LNCAP (cell line): ENCODE data around the gene TFAP2D.

Experiments
- TF ChIP-seq, protein P1 (sequence below): fragments of 450-650 bp; IDR thresholded peaks from 2 replicates; pipeline ENCODE4 v1.5.1; 2017; ENCODE audit warnings: mild to moderate bottlenecking

TFAP2D gene

DNA sequence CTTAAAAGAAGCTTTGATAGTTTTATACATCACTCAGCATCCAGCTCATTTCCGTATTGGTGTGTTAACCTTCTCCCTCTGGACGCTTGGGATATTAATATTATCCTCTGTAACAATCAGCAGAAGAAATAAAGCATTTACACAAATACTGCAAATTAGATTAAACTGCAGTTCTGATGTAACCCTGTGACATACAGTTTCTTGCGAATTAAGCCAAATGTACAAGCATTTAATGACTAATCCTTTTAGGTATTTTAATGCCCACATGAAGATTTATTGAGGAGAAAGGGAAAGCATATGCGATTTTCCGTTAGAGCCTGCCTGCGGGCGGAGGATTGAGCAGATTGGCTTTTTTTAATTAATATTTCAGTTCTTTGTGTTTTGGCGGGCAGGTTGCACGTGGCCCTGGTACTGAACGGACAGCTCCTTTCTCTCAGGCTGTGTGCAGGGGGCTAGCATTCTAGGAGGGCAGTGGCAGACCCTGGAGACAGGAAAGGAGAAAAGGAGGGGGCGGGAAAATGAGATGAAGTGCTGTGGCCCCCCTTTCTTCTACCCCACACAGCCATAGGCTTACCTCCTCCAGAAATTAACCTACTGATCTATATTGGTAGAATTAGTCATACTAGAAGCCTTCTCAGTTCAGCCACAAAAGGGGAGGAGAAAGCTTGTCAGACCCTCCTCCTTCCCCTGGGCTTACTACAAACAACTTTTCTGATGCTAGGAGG is 14.1 kb upstream of the TFAP2D start:
- TF ChIP-seq, protein P1, sequence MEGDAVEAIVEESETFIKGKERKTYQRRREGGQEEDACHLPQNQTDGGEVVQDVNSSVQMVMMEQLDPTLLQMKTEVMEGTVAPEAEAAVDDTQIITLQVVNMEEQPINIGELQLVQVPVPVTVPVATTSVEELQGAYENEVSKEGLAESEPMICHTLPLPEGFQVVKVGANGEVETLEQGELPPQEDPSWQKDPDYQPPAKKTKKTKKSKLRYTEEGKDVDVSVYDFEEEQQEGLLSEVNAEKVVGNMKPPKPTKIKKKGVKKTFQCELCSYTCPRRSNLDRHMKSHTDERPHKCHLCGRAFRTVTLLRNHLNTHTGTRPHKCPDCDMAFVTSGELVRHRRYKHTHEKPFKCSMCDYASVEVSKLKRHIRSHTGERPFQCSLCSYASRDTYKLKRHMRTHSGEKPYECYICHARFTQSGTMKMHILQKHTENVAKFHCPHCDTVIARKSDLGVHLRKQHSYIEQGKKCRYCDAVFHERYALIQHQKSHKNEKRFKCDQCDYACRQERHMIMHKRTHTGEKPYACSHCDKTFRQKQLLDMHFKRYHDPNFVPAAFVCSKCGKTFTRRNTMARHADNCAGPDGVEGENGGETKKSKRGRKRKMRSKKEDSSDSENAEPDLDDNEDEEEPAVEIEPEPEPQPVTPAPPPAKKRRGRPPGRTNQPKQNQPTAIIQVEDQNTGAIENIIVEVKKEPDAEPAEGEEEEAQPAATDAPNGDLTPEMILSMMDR: no peak

- TF ChIP-seq, protein P1: no peak
Observed at GRCh38 chr6:50706575-50706974, 6.8 kb upstream of the TFAP2D start.

DNA sequence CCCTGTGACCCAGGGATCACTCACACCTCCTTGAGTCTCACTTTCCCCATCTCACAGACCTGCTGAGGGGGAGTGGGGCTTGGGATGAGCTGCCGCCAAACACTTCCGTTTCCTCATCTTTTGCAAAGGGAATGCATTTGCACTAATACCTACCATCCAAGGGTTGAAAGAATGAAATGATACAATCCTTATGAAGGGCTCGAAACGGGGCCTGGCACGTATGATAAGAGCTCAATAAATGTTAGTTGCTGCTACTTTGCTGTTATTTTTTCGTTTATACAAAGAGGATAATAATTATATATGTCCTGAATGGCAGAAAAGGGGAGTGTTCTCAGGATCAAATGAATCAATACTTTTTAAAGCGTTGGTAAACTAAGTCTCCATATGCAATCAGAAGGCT is 6.1 kb upstream of the TFAP2D start:
- TF ChIP-seq, protein P1: no peak

DNA sequence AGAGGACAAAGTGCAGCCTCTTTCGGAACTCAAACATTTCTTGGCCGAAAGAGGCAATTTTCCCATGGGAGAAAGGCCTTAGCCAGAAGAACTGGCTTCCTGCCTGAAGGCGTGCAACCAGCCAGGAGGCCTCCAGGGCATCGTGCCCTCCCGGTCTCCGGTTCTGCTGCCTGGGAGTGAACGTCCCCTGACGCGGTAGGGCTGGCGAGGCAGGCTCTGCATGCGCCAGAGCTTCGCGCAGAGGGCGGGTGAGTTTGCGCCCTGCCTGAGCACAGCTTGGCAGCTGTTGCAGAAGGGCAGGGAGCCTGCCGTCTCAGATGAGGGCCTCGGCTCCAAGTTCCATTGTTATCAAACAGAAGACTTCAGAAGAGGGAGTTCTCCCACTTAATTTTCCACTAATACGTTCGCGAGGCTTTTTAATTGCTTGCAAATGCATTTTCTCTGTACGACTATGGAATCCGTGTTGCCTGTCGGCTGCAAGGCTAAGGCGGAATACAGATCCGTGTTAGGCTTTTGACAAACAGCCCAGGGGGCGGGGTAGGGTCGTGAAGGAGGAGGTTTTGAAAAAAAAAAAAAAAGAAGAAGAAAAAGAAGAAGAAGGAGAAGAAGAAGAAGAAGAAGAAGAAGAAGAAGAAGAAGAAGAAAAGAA is 5.5 kb upstream of the TFAP2D start:
- TF ChIP-seq, protein P1: no peak

DNA sequence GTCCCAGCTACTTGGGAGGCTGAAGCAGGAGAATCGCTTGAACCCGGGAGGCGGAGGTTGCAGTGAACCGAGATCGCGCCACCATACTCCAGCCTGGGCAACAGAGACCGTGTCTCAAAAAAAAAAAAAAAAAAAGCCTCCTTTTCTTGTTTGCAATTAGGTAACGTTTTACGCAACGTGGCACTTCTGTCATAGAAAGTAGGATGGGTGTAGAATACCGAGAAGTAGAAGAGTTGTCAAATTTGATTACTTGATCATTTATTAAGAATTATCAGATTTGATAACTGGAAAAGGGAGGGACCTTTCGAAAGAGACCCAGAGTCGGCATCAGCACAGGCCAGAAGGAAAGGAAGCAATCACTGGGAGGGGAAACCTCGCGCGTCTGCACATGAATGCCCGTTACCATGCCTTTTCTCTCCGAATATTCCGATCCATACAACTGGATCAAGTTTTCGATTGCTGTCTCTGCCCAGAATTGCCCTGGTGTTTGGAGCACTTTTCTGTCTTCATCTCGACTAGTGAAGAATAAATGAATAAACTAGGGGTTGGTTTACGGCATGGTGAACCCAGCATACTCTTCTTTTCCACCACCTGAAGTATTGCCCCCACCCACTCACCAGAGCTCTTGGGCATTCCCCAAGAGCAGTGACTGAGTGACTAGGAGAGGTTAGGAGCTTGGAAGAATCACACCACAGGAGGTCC is 4.5 kb upstream of the TFAP2D start:
- TF ChIP-seq, protein P1: no peak

DNA sequence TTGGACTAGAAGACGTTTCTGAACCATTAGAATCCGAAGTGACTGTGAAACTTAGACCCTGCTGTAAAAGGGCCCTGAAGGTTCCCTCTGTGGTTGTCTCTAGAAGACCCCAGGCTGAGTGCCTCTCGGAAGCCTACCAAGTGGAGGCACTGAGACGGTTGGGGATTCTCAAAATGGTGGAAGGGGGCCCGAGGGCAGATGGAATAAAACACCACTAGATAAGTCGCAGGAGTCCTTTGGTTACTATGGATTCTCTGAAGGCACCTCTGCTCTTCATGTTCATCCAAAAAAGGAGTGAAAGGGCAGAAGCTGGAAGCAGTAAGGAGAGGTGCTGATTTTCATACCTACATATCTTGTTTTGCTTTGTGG is 4.0 kb upstream of the TFAP2D start:
- TF ChIP-seq, protein P1: no peak

DNA sequence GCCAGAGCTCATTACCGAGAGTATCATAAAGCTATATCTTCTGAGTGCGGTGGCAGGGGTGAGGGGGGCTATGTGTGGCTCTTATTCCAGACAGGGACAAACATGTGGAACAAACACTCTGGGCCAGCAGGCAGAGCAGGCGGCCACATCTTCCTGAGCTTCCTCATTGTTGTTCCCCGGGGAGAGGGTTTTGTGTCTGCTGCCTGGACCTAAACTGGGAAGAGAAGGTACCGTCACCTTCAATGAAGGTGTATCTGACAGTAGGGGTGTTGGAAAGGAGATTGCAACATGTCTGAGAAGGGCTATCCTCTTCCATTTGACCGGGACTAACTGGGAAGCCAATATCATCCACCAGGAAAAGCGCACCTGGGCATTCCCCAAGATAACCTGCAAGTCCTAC is 1.6 kb upstream of the TFAP2D start:
- TF ChIP-seq, protein P1: no peak
